Upper lobe of right lung (tissue), 1 donor: ENCODE data around the gene SPATA16. TPM values are rescaled to one million over a fixed set of nuclear protein-coding genes. Genes with fewer than 3 reads are reported as not detected.

ENCODE experiments used
- ATAC-seq: fragments of 200-7000 bp; cut with Tn5 transposase; one replicate; pipeline ENCODE4 v1.9.1; 2020; ENCODE audit warnings: mild to moderate bottlenecking, moderate library complexity
- DNase-seq: peaks from one replicate; pipeline ENCODE4 v3.0.0-alpha.2; 2020
- H3K27ac ChIP-seq: fragments of 200-600 bp; one replicate; pipeline ENCODE4 v1.8.0; 2022
- H3K27me3 ChIP-seq: fragments of 200-600 bp; one replicate; pipeline ENCODE4 v1.8.0; 2022; ENCODE audit warnings: mild to moderate bottlenecking
- H3K36me3 ChIP-seq: fragments of 200-600 bp; one replicate; pipeline ENCODE4 v1.8.0; 2022
- H3K4me1 ChIP-seq: fragments of 200-600 bp; one replicate; pipeline ENCODE4 v1.8.0; 2022
- H3K4me3 ChIP-seq: fragments of 200-600 bp; one replicate; pipeline ENCODE4 v1.8.0; 2022; ENCODE audit warnings: mild to moderate bottlenecking
- H3K9me3 ChIP-seq: fragments of 200-600 bp; one replicate; pipeline ENCODE4 v1.8.0; 2022
- CTCF ChIP-seq: fragments of 200-600 bp; IDR thresholded peaks from one replicate; pipeline ENCODE4 v1.8.0; 2022; ENCODE audit warnings: antibody characterized with exemption
- intact Hi-C: fragments of 100-400 bp; cut with DNase I; formaldehyde crosslinking; loops from one replicate; pipeline ENCODE4 v1.11.0; 2022
- total RNA-seq: library from RNA; stranded (reverse); fragmentation: NEBNext Ultra II Directional; extraction: Animal tissue kit (Norgen Biotek cat#: 25700); gene quantifications from one replicate; pipeline ENCODE4 v1.2.1, GENCODE V29; 2021
- donor health status: DM: no; HTN: yes; CAD: no; lungs with severe emphysema.

Gene SPATA16
- total RNA-seq, 1 donor from 2014 or later, result not detected

- intact Hi-C loops, result no loop called here
- DNase-seq, result no peak
Observed at GRCh38 chr3:172977696-172978095, 163.3 kb downstream of the SPATA16 start.

GRCh38 chr3:172974969-172975368 lies 166.1 kb downstream of the SPATA16 start:
- Histone ChIP-seq H3K4me3 (no peak overlapping the region), H3K4me1 (no peaks in the 10 kb centered on the region), H3K27ac (no peak overlapping the region), H3K9me3 (no peaks in the 10 kb centered on the region), H3K36me3 (no peaks in the 10 kb centered on the region), H3K27me3 (no peaks in the 10 kb centered on the region)
- no peak for ATAC-seq
- intact Hi-C loops, result no loop called here
- TF ChIP-seq CTCF, result no peak
- DNase-seq, result no peak

More at GRCh38 chr3:172977696-172978095, 163.3 kb downstream of the SPATA16 start:
- Histone ChIP-seq H3K4me3 (no peak overlapping the region), H3K27ac (no peak overlapping the region), H3K9me3 (no peaks in the 10 kb centered on the region), H3K36me3 (no peaks in the 10 kb centered on the region), H3K27me3 (no peaks in the 10 kb centered on the region), H3K4me1 (no peaks in the 10 kb centered on the region)
- no peak for TF ChIP-seq CTCF
- ATAC-seq, result no peak

DNA sequence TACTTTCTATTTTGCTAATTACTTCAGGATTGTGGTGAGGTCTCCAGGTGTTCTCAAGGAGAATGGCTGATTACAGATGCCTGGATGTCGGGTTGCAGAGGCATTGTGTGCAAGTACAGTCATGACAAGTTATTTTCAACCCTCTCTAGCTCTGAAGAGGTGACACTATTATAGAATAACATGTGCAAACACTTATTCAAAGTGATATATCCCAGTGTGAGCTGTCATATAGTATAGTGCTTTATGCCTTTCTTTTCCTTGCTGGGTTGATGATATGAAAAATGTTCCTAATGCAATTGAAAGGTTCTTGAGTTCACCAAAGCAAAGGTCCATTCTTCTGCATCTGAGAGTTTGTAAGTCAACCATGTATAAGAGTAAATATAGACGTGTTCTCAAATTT lies 167.2 kb downstream of the SPATA16 start:
- Histone ChIP-seq H3K4me1 (no peaks in the 10 kb centered on the region), H3K9me3 (no peaks in the 10 kb centered on the region), H3K4me3 (no peak overlapping the region), H3K27ac (no peak overlapping the region), H3K36me3 (no peaks in the 10 kb centered on the region), H3K27me3 (no peaks in the 10 kb centered on the region)
- no peak for ATAC-seq
- no peak for DNase-seq
- intact Hi-C loops, result no loop called here
- no peak for TF ChIP-seq CTCF

DNA sequence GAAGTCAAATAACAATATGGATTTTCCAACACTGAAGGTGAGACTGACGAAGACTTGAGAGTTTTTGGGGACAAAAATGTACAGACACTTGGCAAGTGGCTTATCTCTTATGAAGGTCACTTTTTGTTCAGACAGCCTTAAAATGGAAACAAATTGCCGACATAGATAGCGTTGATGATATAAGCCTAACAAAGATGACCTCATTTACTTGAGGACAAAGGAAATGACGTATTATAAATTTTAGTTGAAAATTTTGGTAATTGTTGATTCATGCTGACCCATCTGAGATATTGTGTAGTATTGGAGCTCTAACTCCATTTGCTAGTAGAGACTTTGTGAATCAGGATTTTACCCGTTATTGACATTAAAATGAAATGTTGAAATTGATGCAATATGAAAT lies 168.3 kb downstream of the SPATA16 start:
- no peak for ATAC-seq

DNA sequence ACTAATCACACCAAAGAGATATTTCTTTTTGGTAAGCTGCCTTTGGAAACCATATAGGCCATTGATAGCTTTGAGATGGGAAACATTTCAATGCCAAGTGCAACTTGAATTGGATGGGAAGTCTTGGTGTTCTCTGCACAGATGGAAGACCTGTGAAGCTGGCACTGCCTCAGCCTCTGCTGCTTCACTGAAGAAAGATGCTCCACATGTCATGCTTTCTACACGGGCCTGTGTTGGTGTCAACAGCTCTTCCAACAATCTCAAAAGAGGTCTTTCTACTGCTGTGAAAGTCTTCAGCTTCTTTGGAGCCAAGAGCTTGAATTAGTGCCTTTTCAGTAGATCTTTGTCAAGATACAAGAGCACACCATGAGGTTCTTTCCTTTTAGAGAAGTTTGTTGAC lies 169.0 kb downstream of the SPATA16 start:
- TF ChIP-seq CTCF, result no peak
- no peak for DNase-seq
- H3K4me1 ChIP-seq, result no peaks in the 10 kb centered on the region
- intact Hi-C loops, result no loop called here
- H3K9me3 ChIP-seq, result no peaks in the 10 kb centered on the region
- H3K4me3 ChIP-seq, result no peak overlapping the region
- ATAC-seq, result no peak
- H3K36me3 ChIP-seq, result no peaks in the 10 kb centered on the region
- H3K27ac ChIP-seq, result no peak overlapping the region
- no peaks in the 10 kb centered on the region for H3K27me3 ChIP-seq

More for the DNA sequence above, 168.3 kb downstream of the SPATA16 start:
- H3K36me3 ChIP-seq, result no peaks in the 10 kb centered on the region
- intact Hi-C loops, result no loop called here
- H3K9me3 ChIP-seq, result no peaks in the 10 kb centered on the region
- TF ChIP-seq CTCF, result no peak
- no peaks in the 10 kb centered on the region for H3K4me1 ChIP-seq
- no peak overlapping the region for H3K27ac ChIP-seq
- H3K27me3 ChIP-seq, result no peaks in the 10 kb centered on the region
- no peak for DNase-seq
- H3K4me3 ChIP-seq, result no peak overlapping the region

- intact Hi-C loops, result no loop called here
- H3K4me3 ChIP-seq, result no peak overlapping the region
- TF ChIP-seq CTCF, result no peak
Observed at GRCh38 chr3:172968646-172969045, 172.4 kb downstream of the SPATA16 start.

More at GRCh38 chr3:172968646-172969045, 172.4 kb downstream of the SPATA16 start:
- Histone ChIP-seq H3K36me3 (no peaks in the 10 kb centered on the region), H3K27ac (no peak overlapping the region), H3K27me3 (no peaks in the 10 kb centered on the region), H3K4me1 (no peaks in the 10 kb centered on the region), H3K9me3 (no peaks in the 10 kb centered on the region)
- ATAC-seq (no peak), DNase-seq (no peak)
